Endothelial cell (in vitro differentiated cells): ENCODE measurements around the gene CIB4. TPM values are rescaled to one million over a fixed set of nuclear protein-coding genes. Genes with fewer than 3 reads are reported as not detected.

Experiments used
- DNase-seq: peaks from one replicate; pipeline ENCODE4 v3.0.0; 2021; ENCODE audit warnings: low spot score
- H3K27ac Mint-ChIP-seq: one replicate; pipeline ENCODE4 v1.8.0; 2021; ENCODE audit warnings: mixed read lengths, inconsistent platforms; ENCODE audit not compliant: unreplicated experiment
- H3K27me3 Mint-ChIP-seq: one replicate; pipeline ENCODE4 v1.8.0; 2021; ENCODE audit warnings: mild to moderate bottlenecking, moderate library complexity, mixed read lengths, inconsistent platforms; ENCODE audit not compliant: unreplicated experiment
- H3K36me3 Mint-ChIP-seq: one replicate; pipeline ENCODE4 v1.8.0; 2021; ENCODE audit warnings: mild to moderate bottlenecking, low read depth, mixed read lengths, inconsistent platforms; ENCODE audit not compliant: unreplicated experiment
- H3K4me1 Mint-ChIP-seq: one replicate; pipeline ENCODE4 v1.8.0; 2021; ENCODE audit warnings: mild to moderate bottlenecking, mixed read lengths, inconsistent platforms; ENCODE audit not compliant: unreplicated experiment
- H3K4me3 Mint-ChIP-seq: one replicate; pipeline ENCODE4 v1.8.0; 2021; ENCODE audit warnings: mild to moderate bottlenecking, mixed read lengths, inconsistent platforms; ENCODE audit not compliant: unreplicated experiment
- H3K9me3 Mint-ChIP-seq: one replicate; pipeline ENCODE4 v1.8.0; 2021; ENCODE audit warnings: mixed read lengths, inconsistent platforms; ENCODE audit not compliant: unreplicated experiment
- CTCF ChIP-seq: fragments of 200-600 bp; sonication (generic); IDR thresholded peaks from one replicate; pipeline ENCODE4 v1.5.0; 2021; ENCODE audit warnings: antibody characterized with exemption; ENCODE audit not compliant: unreplicated experiment
- total RNA-seq: library from RNA; stranded (reverse); fragmentation: NEBNext Ultra II Directional; extraction: Animal tissue kit (Norgen Biotek cat#: 25700); gene quantifications from one replicate; pipeline ENCODE4 v1.2.1, GENCODE V29; 2021; ENCODE audit not compliant: unreplicated experiment

Gene CIB4
- total RNA-seq, 1 donor from 2014 or later: not detected

GRCh38 chr2:26576565-26577441 lies 64.4 kb downstream of the CIB4 start:
- Mint-ChIP-seq H3K4me1 (peaks cover 8% of the 10 kb centered on the region), H3K36me3 (no peaks in the 10 kb centered on the region), H3K27ac (no peak overlapping the region), H3K4me3 (no peak overlapping the region), H3K27me3 (peaks cover 7% of the 10 kb centered on the region), H3K9me3 (no peaks in the 10 kb centered on the region)
- no peak for DNase-seq
- no peak for TF ChIP-seq CTCF

- Mint-ChIP-seq H3K27ac (no peak overlapping the region), H3K9me3 (no peaks in the 10 kb centered on the region), H3K27me3 (peaks cover 7% of the 10 kb centered on the region), H3K4me1 (peaks cover 8% of the 10 kb centered on the region), H3K36me3 (no peaks in the 10 kb centered on the region), H3K4me3 (no peak overlapping the region)
- no peak for DNase-seq
- no peak for TF ChIP-seq CTCF
Measured at GRCh38 chr2:26575836-26576564, 65.2 kb downstream of the CIB4 start.

- no peak for DNase-seq
- H3K36me3 Mint-ChIP-seq: no peaks in the 10 kb centered on the region
- H3K27ac Mint-ChIP-seq: no peak overlapping the region
- peaks cover 8% of the 10 kb centered on the region for H3K4me1 Mint-ChIP-seq
- H3K9me3 Mint-ChIP-seq: no peaks in the 10 kb centered on the region
- no peak overlapping the region for H3K4me3 Mint-ChIP-seq
- peaks cover 11% of the 10 kb centered on the region for H3K27me3 Mint-ChIP-seq
- no peak for TF ChIP-seq CTCF
Measured at GRCh38 chr2:26574900-26575560, 66.1 kb downstream of the CIB4 start.

GRCh38 chr2:26574066-26574899 lies 66.9 kb downstream of the CIB4 start:
- no peak overlapping the region for H3K27ac Mint-ChIP-seq
- no peaks in the 10 kb centered on the region for H3K36me3 Mint-ChIP-seq
- no peak overlapping the region for H3K4me3 Mint-ChIP-seq
- peaks cover 8% of the 10 kb centered on the region for H3K4me1 Mint-ChIP-seq
- TF ChIP-seq CTCF: no peak
- H3K27me3 Mint-ChIP-seq: peaks cover 10% of the 10 kb centered on the region
- DNase-seq: no peak
- no peaks in the 10 kb centered on the region for H3K9me3 Mint-ChIP-seq
